NCI-H748 (cell line): ENCODE measurements around the gene MLIP.
A peak's percentile ranks its signal among the peaks of the same experiment; 100 is the strongest.
"Not testable (repeated sequence)": the region's sequence is repeated elsewhere in the genome, so short reads cannot be mapped to it uniquely, and the experiment has no call there.

ENCODE experiments used
- DNase-seq: peaks from one replicate; lab custom pipeline; 2025; ENCODE audit not compliant: unreplicated experiment; lab: John Stamatoyannopoulos, UW

Gene MLIP

DNA sequence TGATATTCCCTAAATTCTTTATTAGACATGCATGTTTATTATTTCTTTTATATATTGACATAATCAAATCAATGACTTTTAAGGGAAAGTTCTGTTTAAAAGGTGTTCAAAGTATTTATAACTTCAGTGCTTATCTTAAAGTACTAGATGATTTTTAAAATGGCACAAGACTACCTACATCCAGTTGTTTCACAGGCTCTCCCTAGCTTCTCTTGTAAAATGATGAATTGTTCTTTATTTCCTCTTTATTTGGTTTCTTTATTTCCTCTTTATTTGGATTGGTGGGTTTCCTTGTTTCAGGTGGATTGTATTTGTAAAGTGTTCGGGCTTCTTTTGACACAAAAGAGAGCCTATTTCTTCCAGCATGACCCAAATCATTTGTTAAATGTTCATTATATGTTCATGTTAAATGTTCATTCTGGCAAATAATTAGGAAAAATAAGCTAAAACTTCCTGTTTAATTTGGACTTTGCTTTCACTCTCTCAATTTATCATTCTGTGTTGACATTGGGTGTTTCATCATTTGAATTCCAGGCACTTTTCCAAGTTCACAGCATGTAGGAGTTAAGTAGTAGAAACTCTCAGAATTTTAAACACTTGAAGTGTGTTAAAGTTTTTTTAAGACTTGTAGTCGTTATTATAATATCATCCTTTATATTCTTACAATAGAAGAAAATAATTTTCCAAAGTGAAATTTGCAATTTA, 24.6 kb downstream of the MLIP start:
- peak; percentile 43 for DNase-seq

DNA sequence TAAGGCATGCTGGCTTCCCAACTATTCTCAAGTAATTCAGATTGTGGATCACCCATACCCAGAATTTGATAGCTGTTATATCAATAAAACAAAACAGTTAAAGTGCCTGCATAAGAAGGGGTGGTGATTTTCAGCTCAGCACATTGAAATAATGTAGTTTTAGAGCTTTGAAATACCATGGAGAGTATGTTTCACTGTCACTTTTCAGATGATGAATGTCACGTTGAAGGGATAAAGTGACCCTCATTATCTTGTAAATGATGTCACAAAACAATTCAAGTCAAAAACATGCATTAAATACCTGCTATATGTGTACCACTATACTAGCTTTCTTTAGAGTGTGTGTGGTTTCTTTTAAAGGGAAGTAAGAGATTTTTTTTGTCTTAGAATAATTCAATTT, 27.6 kb downstream of the MLIP start:
- no peak for DNase-seq

DNA sequence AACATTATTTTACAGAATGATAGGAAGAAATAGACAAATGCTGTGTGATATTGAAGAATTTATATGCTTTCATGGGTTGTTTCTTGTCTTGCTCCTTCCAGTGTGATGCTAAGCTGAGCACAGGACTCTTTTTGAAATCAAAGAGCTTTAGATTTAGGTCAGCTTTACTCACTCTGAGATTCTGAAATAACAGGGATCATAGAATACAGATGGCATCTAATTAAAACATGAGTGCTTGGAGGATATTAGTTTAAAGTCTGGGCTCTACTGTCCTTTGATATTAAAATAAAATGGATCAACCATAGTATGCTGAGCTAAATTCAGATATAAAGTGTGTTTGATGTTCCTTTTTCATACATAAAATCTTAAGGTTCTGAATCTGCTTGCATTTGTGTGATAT, 29.6 kb downstream of the MLIP start:
- DNase-seq, result no peak

DNA sequence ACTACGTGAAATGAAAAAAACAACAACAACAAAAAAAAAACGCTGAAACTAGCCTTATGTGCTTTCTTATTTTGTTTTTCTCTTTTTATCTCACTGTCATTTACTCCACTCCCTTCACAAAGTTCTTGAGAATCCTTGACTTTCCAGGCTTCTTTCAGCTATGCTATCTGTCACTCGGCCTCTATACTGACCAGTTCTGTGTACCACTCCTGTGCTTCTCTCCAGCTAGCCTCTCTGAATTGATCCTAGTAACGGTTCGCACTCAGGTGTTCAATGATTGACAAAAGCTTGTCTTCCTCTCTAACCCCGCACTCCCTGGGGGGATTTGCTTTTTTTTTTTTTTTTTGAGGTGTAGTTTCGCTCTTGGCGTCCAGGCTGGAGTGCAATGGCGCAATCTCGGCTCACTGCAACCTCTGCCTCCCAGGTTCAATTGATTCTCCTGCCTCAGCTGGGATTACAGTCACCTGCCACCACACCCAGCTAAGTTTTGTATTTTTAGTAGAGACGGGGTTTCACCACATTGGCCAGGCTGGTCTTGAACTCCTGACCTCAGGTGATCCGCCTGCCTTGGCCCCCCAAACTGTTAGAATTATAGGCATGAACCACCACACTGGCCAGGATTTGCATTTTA, 31.8 kb downstream of the MLIP start:
- DNase-seq, result no peak

DNA sequence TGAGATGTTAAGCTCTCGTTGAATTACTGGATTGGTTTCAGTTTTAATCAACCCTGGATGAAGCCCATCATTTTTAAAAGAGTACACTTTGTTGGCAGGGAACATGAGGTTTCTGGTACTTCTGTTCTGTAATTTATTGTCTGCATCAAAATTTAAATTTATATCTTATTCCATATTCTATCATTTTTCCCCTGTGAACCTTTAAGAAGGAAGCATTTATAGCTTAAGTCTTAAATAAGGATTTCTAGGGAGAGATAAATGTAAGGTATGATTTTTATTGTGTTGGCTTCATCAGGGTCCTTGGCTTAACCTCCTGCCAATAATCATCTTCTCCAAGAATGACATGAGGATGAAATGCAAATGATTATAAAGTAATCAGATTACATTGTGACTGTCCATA, 40.6 kb downstream of the MLIP start:
- DNase-seq, result no peak

DNA sequence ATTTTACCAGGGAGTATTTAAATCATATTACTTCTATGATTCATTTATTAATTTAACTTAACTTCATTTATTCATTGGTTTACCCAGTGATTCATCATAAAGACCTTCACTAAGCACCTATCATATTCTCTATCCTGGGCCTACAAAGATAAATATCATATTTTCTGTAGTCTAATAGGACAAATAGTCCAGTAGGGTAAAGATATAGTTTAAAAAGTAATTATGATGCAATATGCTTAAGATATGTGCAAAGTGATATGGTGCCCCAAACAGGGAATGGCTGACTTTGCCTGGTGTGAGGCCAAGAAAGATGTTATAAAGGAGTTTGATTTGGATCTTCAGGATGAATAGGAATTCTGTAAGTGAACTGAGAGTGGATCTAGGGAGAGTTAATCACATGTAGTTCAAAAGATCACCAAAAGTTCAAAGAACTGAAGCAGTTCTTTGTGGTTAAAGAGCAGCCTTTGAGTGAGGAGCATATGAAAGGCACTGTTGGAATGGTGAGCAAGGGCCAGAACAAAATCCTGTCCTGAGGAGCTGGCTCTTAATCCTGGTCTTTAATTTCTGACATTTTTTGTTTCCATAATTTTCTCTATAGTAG, 45.5 kb downstream of the MLIP start:
- no peak for DNase-seq

DNA sequence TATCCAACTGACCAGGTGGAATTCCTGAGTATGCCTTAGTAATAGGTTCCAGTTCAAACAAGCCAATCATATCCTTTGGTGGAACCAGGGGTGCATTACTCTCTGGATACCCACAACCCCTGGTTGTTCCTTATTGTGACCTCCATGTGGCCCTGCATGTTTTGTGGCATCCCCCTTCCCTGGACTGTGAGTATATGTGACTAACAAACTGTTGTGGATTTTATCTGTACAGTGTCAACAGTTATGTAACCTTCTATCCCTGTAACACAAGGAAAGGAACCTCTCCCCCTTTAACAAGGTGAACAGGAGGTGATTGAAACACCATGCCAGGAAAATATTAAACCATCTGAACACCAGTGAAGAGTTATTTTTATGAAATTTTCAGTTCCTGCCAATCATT, 46.2 kb downstream of the MLIP start:
- DNase-seq, result no peak

DNA sequence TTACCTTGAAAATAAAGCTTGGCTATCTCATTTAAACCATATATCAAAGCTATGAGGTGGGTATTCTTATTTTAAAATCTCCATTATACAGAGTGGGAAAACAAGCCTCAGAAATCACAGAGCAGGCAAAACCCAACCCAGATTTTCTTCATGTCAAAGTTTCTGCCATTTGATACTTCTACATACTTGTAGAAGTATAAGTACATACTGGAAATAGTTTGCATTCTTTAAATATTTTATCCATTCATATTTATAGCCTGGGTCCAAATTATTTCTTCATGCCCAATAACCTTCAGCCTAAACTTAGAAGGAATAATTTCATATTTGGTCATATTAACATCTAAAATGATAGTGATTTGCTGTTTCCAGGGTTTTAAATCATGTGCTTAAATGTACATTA, 61.8 kb downstream of the MLIP start:
- no peak for DNase-seq

DNA sequence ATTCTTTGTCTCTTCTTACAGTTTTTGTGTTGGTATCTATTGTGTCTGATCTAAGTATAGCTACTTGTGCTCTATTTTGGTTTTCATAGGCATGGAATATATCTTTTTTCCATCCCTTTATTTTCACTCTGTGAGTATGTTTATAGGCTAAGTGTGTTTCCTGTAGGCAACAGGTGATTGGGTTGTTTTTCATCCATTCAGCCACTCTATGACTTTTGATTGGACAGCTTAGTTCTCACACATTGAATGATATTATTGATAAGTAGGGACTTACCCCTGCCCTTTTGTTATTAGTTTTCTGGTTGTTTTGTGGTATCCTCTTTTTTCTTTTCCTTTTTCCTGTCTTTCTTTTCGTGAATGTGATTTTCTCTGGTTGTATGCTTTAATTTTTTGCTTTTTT, 67.9 kb downstream of the MLIP start:
- no peak for DNase-seq

DNA sequence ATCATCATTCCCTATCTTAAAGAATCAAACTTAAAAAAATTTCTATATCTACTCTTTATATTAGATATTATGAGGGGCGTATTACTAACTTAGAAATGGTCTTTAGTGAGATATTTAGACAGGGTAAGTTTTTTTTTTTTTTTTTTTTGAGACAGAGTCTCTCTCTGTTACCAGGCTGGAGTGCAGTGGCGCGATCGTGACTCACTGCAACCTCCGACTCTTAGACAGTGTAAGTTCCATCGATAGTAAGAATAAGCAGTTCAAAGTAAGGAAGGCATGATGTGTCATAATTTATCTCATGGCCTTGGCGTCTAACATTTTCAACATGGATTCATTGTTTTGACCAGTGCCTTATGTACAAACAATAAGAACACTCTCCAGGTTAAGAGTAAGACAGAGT, 72.4 kb downstream of the MLIP start:
- DNase-seq, result no peak

DNA sequence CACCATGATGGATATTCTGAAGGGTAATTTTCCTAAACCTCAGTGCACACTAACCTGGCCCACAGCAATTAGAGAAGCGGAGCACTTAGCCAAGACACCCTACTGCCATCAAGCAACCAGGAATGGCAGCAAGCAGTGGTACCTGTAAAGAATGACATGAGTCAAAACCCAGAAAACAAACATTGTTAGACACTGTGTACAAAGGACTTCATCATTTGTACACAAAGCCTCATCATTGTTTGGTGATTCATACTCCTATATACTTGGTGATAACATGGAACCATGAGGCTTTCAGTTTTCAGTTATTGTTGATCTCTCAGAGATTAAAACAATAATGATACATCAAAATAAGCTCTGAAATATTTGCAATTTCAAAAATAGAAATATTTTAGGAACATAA, 74.6 kb downstream of the MLIP start:
- peak; percentile 15 for DNase-seq

DNA sequence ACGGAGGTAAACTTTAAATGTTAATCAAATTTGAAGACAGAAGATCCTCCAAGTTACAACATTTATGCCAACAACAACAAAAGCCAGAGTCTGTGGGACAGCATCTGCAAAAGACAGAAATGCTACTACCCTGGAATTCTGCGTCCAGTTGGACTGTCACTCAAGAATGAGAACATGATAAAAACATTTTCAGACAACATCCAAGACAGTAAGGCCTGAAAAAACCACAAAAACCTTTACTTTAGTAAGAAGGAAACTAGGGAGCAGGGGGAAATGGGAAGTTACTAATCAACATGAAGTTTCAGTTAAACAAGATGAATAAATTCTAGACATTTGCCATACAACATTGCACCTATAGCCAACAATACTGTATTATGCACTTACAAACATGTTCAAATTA, 77.6 kb downstream of the MLIP start:
- no peak for DNase-seq

DNA sequence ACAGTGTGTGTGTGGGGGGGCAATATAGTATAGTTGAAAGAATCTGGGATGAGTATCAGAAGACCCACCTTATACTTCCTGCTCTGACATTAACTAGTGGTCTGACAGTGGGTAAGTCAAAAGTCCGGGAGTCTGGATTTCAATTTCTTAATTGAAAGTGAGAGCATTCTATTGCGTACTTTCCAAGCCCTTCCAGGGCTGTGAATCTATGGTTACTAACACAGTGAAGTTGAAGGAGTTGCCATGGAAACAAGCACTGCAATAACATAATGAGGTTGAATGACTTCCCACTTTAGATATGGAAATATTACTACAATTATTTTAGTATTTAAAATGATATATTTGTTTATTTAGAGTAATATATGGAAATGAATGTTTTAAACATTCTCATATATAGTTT, 80.2 kb downstream of the MLIP start:
- peak; percentile 63 for DNase-seq

DNA sequence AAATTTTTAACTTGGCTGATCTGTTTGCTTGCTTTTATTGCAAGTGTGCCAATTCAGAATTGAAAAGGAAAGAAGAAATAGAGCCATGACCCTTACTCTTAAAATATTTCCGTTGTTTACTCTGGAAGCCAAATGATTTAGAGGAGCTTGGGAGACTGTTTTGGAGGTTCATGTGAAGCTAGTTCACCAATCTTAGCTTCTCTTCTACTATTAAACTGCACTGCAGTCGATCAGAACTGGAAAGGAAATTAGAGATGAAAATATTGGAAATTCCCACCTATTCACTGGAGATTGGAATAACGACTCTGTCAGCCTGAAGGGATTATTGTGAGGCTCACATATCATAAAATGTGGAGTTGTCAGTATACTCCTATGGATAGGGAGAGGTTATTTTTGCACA, 81.8 kb downstream of the MLIP start:
- DNase-seq, result no peak

DNA sequence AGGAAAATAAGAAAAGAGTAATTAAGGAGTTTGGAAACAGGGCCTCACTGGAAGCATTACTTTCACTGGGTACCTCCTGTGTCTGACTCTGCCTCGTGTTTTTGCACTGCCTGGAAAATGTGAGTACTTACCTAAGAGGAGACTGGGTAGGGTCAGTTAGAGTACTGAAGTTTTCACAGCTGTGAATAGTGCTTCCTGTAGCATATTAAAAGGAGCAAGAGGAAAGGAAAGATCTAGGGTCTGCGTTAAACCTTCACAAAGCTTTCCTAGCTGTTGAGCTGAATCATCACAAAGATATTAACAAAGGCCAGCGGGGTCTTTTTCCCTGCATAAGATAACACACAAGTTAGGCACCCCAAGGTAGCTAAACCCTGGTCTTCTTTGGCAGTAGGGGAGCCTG, 82.3 kb downstream of the MLIP start:
- DNase-seq, result no peak

DNA sequence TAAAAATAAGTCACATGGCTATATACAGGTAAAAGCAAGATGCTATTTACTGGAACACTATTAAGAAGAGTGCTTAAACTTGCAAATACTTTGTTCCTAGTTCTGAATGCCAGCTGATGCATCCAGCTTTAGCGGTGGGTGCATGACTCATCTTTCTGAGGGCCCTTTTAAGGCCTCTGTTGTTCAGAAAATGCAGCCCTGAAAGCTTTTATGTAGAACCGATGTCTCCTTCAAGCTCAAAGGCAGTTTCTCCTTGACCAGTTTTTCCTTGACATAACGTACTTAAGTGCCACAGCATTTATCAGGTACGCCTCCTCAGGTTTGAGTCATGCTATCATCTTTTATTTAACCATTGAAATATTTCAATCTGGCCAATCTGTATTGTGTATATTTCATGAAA, 82.8 kb downstream of the MLIP start:
- no peak for DNase-seq

DNA sequence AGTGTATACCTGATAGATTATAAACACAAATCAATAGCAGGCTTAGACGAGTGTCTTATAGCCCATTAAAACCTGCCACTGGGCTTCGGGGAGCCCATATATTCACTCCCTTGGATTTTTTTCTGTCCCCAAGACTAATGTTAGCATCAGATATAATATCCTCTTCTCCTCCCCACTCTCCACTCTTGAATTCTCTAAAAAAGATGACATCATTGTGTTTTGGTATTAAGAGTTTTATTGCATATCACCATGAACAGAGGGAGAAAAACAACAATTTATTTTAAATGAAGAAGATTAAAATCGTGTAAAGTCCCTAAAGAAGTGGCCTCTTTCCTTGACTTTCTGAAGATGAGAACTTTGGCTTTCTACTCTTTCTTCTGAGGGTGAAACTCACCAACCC, 84.4 kb downstream of the MLIP start:
- DNase-seq, result no peak

DNA sequence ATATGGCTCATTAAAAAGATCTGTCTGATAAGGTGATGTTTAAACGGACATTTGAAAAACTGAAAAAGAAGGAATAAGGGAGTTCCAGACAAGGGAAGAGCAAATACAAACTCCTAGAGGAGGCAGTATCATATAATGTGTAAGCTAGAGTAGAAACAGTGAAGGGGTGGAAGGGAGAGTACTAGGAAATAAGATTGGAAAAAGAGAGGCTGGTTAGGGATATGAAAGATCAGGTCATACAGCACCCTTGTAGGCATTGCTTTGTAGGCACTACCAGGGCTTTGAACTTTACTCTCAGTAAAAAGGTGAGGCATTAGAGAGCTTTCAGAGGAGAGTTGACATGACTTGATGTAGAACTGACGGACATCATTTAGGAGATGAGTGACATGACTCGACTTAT, 85.7 kb downstream of the MLIP start:
- DNase-seq, result no peak

DNA sequence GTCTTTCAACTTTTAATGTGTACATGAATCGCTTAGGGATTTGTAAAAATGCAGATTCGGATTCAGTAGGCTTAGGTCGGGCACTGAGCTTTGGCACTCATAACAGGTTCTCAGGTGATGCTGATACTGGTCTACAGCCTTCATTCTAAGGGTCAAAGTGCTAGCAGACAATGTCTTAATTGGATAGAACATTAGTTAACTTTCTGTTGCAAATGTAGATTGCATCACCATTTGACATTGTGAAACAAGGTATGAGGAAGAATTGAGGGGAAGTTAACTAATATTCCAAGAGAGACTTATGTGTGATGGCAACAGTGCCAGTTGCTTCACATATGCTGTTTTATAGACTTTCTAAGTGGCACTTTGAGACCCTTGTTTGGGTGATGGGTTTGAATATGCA, 86.9 kb downstream of the MLIP start:
- no peak for DNase-seq

DNA sequence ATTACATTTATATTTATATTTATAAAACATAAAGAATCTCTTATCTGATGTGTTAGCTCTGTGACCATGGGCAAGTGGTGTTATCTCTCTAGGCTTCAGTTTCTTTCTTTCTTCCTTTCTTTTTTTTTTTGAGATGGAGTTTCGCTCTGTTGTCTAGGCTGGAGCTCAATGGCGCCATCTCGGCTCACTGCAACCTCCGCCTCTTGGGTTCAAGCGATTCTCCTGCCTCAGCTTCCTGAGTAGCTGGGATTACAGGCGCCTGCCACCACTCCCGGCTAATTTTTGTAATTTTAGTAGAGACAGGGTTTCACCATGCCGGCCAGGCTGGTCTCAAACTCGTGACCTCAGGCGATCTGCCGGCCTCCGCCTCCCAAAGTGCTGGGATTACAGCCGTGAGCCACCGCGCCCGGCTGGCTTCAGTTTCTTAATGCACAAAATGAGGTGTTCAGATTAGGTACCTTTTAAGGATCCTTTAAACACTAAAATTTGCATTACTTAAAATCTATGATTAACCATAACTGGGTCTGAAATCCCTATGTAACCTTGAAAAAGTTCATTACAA, 92.3 kb downstream of the MLIP start:
- not testable (repeated sequence) for DNase-seq

DNA sequence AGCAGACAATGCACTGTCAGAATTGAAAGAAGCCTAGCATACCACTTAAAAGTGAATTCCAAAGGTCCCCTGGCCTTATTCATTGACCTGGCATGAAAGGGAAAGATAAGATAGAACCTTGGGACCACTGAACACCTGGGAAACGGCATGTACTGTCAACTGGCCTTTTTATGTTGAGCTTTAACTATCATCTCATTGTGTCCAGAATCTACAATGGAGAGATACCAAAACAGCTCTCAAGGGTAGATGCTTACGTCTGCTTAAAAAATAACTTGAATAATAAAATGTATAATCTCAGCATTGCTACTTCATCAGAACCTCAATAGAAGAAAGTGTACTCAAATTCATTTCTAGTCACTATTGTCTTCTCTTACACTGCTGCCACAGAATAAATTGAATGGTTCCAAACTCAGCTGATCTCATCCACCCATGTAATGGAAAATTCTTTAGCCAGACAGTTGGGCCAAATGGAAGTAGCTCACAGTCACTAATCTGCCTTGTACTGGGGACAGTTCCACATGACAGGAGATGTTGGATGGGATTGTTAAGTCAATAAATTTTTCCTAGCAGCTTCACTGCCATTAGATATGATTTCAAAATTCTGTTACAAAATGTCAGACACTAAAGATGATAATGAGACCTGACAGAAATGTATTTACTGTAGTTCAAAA, 93.8 kb downstream of the MLIP start:
- no peak for DNase-seq

DNA sequence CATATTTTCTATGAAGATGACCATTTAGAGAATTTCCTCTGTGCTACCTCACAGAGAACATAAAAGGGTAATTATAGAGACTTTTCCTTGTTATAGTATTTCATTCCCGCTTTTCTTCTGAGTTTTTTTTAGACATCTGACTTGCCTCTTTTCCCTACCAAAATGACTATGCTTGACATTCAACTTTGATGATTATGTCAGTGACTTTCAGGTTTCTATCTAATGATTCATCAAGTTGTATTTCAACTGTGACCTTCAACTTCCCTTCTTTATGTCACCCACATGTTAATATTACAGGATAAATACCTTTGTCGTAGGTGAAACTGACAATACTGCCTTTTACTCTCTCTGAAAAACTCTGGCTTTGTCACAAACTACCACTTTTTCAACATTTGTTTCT, 95.3 kb downstream of the MLIP start:
- no peak for DNase-seq
